ENCODE measurements around the gene GPX4.

The GPX4 gene

DNA sequence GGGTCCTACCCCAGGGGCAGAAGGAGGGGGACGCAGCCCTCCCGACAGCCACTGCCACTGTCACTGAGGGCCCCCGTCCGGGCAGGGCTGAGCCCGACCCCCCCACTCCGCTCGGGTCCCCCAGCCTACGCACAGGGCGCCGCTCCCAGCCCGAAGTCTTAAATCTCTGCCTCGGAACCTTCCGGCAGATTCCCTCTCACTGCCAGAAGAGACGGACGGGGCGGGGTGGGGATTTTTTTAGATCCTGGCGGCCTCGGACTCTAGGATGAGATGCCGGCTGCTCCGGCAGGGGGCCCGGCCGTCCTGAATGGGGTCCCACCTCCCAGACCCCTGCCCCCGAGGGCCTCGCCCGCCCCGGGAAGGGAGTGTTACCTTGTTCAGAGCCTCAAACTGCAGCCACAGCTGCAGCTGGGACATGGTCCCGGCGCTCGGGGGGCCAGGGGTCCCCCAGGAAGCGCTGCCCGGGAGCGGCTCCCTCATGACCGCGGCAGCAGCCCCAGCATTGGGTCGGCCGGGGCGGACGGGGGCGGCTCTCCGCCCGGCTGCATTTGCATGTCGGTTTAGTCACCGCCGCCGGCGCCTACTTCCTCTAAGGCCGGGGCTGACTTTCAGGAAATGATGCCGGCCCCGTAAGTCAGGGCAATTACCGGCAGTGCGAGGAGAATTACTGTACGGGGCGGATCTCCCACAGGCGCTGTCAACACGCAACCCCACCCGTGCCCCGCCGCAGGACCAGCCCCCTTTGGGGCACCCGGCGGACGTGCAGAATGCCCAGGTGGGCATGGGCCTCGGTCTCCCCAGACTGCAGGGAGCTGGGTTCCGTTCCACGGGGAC lies 28.1 kb downstream of the GPX4 start:
- DNase-seq (ENCODE audit: low read depth): peak; percentile 85

- DNase-seq (ENCODE audit: low read depth): no peak
Measured at GRCh38 chr19:1132552-1133383, 29.0 kb downstream of the GPX4 start.

DNA sequence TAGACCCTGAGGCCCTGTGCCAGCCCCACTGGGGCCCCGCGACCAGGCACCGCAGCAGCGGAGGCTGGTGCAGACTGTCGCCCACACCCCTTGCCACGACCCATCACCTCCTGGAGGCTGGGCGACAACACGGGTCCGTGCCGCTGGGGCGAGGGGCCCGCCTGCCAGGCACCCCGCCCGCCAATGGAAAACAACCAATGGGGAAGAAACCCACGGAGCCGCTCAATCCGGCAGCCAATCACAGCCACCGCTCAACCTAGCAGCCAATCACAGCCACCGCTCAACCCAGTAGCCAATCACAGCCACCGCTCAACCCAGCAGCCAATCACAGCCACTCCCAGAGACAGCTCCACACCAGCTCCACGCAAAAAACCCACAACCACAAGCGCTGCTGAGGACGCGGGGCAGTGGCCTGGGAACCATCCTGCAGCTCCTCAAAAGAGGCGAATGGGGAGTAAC lies 29.7 kb downstream of the GPX4 start:
- peak; percentile 66 for DNase-seq (ENCODE audit: low read depth)

GRCh38 chr19:1134431-1134830 lies 30.6 kb downstream of the GPX4 start:
- no peak for DNase-seq (ENCODE audit: low read depth)

DNA sequence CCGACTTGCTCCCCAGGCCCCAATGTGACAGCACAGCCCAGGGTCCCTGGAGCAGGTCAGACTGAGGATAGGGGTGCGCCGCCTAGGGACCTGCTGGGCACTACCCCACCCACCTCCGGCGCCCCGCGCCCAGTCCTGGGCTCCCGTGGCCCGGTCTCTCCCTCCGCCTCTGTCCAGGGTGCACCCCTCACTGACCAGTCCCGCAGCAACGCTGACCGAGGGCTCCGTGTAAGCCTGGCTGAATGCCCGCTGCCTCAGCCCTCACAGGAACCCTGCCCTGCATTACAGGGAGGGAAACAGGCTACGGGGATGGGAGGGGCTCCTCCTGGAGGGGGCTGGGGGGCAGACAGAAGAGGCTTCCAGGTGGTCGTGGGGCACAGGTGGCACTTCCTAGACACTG lies 31.7 kb downstream of the GPX4 start:
- no peak for DNase-seq (ENCODE audit: low read depth)

DNA sequence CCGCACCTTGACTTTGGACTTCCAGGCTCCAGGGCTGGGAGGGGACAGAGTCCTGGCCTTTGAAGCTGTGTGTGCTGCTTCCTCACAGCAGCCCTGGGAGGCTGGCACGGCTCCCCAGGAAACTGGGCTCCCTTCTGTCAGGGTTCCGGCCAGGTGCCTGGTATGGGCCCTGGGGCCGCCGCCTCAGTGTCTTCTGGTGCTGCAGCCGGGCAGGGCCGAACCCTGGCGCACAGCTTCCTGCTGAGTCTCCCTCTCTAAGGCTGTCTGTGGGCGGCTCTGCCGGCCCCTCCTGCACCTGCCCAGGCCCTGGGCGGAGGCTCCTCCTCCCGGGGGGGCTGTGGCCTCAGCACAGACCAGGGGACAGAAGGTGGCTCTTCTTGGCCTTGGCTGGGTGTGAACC lies 32.4 kb downstream of the GPX4 start:
- no peak for DNase-seq (ENCODE audit: low read depth)

DNA sequence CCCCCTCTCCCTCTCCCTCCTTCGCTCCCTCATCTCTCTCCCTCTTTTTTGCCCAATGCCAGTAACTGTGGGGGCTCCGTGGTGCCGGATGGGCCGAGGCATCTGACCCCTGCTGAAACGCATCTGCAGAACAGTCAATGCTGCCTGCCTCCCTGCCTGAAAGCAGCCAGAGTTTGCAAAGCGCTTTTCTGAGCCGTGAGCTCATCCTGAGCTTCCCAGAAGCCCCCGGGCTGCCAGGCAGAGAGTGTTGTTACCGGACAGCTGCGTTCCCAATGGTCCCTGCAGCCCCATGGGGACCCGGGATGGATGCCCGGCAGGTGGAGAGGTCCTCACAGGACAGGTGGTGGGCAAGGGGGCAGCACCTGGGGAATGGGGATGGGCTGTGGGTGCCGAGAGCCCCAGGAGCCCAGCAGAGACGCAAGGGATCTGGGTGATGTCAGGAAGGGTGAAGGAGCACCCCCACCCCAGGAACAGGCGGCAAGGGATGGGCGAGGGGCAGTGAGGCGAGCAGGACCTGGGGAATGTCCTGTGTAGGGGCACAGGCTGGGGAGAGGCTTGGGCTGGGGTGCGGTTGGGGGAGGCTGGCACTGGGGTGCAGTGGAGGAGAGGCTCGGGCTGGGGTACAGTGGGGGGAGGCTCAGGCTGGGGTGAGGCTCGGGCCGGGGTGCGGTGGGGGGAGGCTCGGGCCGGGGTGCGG lies 33.0 kb downstream of the GPX4 start:
- no peak for DNase-seq (ENCODE audit: low read depth)

- no peak for DNase-seq (ENCODE audit: low read depth)
Measured at GRCh38 chr19:1138121-1138520, 34.3 kb downstream of the GPX4 start.

- DNase-seq (ENCODE audit: low read depth): no peak
Measured at GRCh38 chr19:1139126-1139525, 35.3 kb downstream of the GPX4 start.

DNA sequence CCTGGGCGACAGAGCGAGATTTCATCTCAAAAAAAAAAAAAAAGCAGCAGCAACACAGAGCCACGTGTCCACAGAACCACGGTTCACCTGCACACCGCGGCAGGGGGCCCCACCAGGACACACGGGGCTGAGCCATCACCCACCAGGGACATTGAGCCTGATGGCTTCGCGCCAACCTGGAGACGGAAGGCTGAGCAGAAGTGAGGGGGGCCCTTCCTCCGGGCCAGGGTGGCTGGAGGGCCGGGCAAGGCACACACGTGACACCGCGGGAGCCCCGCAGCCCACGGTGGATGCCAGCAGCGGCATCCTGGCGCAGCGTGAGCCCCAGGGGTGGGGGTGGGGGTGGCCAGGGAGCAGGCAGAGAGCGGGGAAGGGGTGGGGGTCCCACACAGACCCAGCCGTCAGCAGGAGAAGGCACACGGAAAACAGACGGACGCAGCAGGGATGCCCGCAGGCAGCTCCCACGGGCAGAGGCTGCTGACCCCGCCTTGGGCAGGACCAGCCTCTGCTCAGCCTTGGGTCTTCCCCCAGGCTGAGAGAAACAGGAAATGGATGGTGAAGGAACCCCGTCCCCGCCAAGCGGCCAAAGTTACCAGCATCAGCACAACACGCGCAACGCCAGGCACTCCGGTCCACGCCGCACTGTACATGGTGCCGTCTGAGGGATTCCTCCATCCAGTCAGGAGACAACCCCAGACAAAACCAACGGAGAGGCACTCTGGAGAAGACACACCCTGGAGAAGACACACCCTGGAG lies 36.7 kb downstream of the GPX4 start:
- no peak for DNase-seq (ENCODE audit: low read depth)

DNA sequence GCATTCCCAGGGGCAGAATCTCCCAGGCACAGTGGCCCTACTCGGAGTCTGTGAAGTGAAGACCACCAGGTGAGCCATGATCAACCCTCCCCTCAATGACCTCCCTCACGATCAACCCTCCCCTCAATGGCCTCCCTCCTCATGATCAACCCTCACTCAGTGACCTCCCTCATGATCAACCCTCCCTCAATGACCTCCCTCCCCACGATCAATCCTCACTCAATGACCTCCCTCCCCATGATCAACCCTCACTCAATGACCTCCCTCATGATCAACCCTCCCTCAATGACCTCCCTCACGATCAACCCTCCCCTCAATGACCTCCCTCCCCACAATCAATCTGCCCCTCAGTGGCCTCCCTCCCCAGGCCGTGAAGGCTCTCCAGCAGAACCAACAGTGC lies 38.1 kb downstream of the GPX4 start:
- no peak for DNase-seq (ENCODE audit: low read depth)

DNA sequence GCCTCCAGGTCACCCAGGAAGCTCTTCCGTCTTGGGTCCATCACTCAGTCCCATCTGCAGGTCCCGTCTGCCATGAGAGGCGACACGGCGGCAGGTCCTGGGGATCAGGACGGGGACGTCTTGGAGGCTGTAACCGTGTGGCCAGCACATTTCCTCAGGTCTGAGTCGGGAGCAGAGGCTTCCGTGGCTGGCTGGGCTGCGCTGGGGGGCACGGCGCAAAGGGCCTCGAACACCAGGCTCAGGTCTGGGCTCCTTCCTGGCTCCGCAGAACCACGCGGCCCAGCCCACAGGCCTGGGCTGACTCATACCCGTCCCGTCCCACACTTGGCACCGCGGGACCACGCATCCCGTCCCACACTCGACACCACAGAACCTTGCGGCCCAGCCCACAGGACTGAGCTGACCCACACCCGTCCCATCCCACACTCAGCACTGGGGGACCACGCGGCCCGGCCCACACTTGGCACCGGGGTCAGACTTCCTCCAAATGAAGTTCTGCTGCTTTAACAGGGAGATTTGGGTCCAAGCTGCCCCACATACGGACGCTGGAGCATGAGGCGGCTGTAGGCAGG lies 40.1 kb downstream of the GPX4 start:
- DNase-seq (ENCODE audit: low read depth): no peak

- no peak for DNase-seq (ENCODE audit: low read depth)
Measured at GRCh38 chr19:1144741-1145140, 40.9 kb downstream of the GPX4 start.

- no peak for DNase-seq (ENCODE audit: low read depth)
Measured at GRCh38 chr19:1145635-1146411, 42.0 kb downstream of the GPX4 start.

GRCh38 chr19:1146412-1146699 lies 42.6 kb downstream of the GPX4 start:
- no peak for DNase-seq (ENCODE audit: low read depth)

GRCh38 chr19:1146858-1147780 lies 43.3 kb downstream of the GPX4 start:
- DNase-seq (ENCODE audit: low read depth): no peak

GRCh38 chr19:1147934-1148549 lies 44.2 kb downstream of the GPX4 start:
- DNase-seq (ENCODE audit: low read depth): no peak

GRCh38 chr19:1149259-1150045 lies 45.7 kb downstream of the GPX4 start:
- no peak for DNase-seq (ENCODE audit: low read depth)
